Measurements from ENCODE around the gene HIBCH.

HIBCH gene

GRCh38 chr2:190156530-190157212, 163.0 kb downstream of the HIBCH start:
- DNase-seq (ENCODE audit: low read depth): no peak

All from non-pigmented ciliary epithelial cell (primary cell).